ENCODE results near the gene ZNF143.

The ZNF143 gene

GRCh38 chr11:9518835-9519410, 58.1 kb downstream of the ZNF143 start:
- no peak for TF ChIP-seq CTCF (IDR thresholded peaks at IDR 0.05)
- H3K4me1 ChIP-seq (ENCODE audit: control insufficient read depth in 1 of 2, insufficient read depth in 1 of 2, low read depth in 1 of 2, low read length in 1 of 2) = no peaks in the 10 kb centered on the region
- no peaks in the 10 kb centered on the region for H3K9me3 ChIP-seq
- H3K27ac ChIP-seq = no peak overlapping the region
- H3K4me3 ChIP-seq (ENCODE audit: low read depth in 1 of 2, low read length in 1 of 2) = no peak overlapping the region
- peaks cover 74% of the 10 kb centered on the region for H3K36me3 ChIP-seq
- no peaks in the 10 kb centered on the region for H3K27me3 ChIP-seq

DNA sequence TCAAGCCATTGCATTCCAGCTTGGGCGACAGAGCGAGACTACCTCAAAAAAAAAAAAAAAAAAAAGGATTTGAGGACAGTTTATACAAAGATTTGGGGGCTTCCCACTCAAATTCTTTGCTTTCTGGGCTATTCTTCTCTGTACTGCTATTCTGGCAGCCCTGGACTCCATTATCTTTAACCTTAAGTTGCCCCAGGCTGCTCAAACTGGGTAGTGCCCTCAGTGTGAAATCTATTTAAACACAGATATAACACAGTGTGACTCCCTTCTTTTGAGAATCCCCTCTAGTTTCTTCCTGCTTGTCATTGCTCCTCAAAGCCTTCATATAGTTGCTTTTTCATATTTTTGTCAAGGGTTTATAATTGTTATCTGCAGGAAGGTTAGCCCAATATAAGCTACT, 63.2 kb downstream of the ZNF143 start:
- no peak for TF ChIP-seq CTCF (IDR thresholded peaks at IDR 0.05)
- H3K27ac ChIP-seq = no peak overlapping the region
- H3K36me3 ChIP-seq = peaks cover 75% of the 10 kb centered on the region

DNA sequence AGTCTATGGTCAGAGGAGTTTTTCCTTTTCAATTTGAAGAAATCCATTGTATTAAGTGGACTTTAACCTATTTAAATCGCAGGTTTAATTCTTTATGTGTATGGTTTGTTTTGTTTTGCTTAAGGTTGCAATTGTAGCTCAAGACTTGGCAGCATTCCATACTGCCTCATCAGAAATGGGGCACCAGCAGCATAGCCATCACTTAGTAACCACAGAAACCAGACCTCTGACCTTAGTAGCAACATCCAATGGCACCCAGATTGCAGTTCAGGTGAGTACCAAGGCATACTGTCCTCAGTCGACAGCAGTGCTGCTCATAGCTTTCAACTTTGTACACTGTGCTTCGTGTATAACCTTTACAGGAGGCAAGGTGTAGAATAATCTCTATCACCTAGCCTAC, 64.3 kb downstream of the ZNF143 start:
- no peaks in the 10 kb centered on the region for H3K9me3 ChIP-seq
- H3K4me1 ChIP-seq (ENCODE audit: control insufficient read depth in 1 of 2, insufficient read depth in 1 of 2, low read depth in 1 of 2, low read length in 1 of 2) = no peaks in the 10 kb centered on the region
- H3K27ac ChIP-seq = no peak overlapping the region
- H3K4me3 ChIP-seq (ENCODE audit: low read depth in 1 of 2, low read length in 1 of 2) = no peak overlapping the region
- H3K27me3 ChIP-seq = no peaks in the 10 kb centered on the region
- peaks cover 73% of the 10 kb centered on the region for H3K36me3 ChIP-seq
- TF ChIP-seq CTCF (IDR thresholded peaks at IDR 0.05) = no peak

More for the DNA sequence above, 63.2 kb downstream of the ZNF143 start:
- no peaks in the 10 kb centered on the region for H3K27me3 ChIP-seq
- H3K9me3 ChIP-seq = no peaks in the 10 kb centered on the region
- H3K4me3 ChIP-seq (ENCODE audit: low read depth in 1 of 2, low read length in 1 of 2) = no peak overlapping the region
- no peaks in the 10 kb centered on the region for H3K4me1 ChIP-seq (ENCODE audit: control insufficient read depth in 1 of 2, insufficient read depth in 1 of 2, low read depth in 1 of 2, low read length in 1 of 2)

DNA sequence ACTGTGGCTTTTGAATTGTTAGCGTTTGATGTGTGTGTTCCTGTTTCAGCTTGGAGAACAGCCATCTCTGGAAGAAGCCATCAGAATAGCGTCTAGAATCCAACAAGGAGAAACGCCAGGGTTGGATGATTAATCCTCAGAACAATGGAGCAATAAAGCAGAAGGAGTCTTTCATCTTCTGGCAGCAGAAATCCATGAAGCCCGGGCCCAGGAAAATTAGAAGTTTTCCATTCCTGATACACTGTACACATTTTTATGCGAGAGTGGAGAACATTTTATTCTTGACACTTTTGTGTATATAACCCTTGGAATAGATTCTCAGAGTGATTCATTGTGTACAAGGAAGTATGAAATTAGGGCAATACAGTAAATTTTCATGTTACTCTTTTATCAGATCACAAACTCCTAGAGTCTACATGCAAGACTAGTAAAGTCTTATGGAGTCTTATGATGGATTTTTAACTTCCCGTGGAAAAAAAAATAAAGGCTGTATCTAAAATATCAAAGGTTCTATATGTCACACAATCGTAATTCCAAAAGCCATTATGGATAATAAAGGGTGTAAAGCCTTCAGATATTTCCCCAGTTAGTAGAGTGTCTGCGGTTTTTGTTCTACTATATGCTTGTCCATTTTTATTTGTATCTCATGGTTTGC, 66.8 kb downstream of the ZNF143 start:
- Histone ChIP-seq H3K27ac (no peak overlapping the region), H3K36me3 (peaks cover 57% of the 10 kb centered on the region), H3K27me3 (no peaks in the 10 kb centered on the region), H3K4me3 (ENCODE audit: low read depth in 1 of 2, low read length in 1 of 2) (no peak overlapping the region), H3K9me3 (no peaks in the 10 kb centered on the region), H3K4me1 (ENCODE audit: control insufficient read depth in 1 of 2, insufficient read depth in 1 of 2, low read depth in 1 of 2, low read length in 1 of 2) (no peaks in the 10 kb centered on the region)
- no peak for TF ChIP-seq CTCF (IDR thresholded peaks at IDR 0.05)

GRCh38 chr11:9528136-9528501, 67.3 kb downstream of the ZNF143 start:
- no peak overlapping the region for H3K4me3 ChIP-seq (ENCODE audit: low read depth in 1 of 2, low read length in 1 of 2)
- H3K4me1 ChIP-seq (ENCODE audit: control insufficient read depth in 1 of 2, insufficient read depth in 1 of 2, low read depth in 1 of 2, low read length in 1 of 2) = no peaks in the 10 kb centered on the region
- TF ChIP-seq CTCF (IDR thresholded peaks at IDR 0.05) = no peak
- no peak overlapping the region for H3K27ac ChIP-seq
- peaks cover 53% of the 10 kb centered on the region for H3K36me3 ChIP-seq
- no peaks in the 10 kb centered on the region for H3K9me3 ChIP-seq
- H3K27me3 ChIP-seq = no peaks in the 10 kb centered on the region

All from neutrophil (primary cell).